ENCODE data around the gene PTBP1.
"Not testable (repeated sequence)": the region's sequence is repeated elsewhere in the genome, so short reads cannot be mapped to it uniquely, and the experiment has no call there.

Gene PTBP1

DNA sequence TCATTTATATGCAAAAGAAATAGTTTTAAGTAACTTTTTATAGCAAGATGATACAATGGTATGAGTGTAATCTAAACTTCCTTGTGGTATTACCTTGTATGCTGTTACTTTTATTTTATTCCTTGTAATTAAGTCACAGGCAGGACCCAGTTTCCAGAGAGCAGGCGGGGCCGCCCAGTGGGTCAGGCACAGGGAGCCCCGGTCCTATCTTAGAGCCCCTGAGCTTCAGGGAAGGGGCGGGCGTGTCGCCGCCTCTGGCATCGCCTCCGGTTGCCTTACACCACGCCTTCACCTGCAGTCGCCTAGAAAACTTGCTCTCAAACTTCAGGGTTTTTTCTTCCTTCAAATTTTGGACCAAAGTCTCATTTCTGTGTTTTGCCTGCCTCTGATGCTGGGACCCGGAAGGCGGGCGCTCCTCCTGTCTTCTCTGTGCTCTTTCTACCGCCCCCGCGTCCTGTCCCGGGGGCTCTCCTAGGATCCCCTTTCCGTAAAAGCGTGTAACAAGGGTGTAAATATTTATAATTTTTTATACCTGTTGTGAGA lies 14.3 kb downstream of the PTBP1 start:
- no peak for DNase-seq

DNA sequence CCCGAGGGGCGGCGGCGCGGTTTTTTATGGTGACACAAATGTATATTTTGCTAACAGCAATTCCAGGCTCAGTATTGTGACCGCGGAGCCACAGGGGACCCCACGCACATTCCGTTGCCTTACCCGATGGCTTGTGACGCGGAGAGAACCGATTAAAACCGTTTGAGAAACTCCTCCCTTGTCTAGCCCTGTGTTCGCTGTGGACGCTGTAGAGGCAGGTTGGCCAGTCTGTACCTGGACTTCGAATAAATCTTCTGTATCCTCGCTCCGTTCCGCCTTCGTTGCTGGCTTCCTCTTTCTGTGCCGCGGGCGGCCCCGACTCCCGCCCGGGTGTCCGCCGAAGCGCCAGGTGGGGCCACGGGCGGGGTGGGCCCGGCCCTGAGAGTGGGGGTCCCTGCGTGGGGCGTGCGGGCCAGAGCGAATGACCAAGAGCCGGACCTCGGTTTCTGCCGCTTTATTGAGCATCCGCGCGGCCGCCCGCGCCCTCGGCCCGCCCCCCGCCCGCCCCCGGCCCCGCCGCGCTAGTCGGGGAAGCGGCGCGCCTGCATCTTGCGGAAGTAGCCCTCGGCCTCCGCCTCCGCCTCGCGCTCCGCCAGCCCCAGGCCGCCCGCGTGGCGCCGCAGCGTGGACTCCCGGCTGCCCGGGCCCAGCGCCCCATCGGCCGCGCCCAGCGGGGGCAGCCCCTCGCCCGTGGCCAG lies 14.9 kb downstream of the PTBP1 start:
- no peak for DNase-seq

DNA sequence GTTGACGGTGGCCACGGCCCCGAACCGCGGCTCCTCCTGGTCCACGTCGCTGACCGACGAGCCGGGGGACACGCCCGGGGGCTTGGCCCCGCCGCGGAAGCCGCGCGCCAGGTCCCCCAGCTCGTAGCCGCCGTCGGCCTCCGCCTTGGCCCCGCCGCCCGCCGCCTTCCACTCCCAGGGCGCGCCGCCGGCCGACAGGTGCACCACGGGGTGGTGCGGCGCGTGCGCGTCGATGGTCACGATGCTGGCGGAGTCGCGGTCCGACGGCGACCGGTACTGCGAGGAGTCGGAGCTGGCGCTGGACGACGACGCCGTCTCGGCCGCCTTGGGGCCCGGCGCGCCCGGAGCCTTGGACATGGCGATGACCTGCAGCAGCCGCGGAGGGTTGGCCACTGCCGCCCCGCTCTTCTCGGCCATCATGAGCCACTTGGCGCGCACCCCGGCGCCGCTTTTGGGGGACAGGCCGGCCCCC lies 15.5 kb downstream of the PTBP1 start:
- no peak for DNase-seq

DNA sequence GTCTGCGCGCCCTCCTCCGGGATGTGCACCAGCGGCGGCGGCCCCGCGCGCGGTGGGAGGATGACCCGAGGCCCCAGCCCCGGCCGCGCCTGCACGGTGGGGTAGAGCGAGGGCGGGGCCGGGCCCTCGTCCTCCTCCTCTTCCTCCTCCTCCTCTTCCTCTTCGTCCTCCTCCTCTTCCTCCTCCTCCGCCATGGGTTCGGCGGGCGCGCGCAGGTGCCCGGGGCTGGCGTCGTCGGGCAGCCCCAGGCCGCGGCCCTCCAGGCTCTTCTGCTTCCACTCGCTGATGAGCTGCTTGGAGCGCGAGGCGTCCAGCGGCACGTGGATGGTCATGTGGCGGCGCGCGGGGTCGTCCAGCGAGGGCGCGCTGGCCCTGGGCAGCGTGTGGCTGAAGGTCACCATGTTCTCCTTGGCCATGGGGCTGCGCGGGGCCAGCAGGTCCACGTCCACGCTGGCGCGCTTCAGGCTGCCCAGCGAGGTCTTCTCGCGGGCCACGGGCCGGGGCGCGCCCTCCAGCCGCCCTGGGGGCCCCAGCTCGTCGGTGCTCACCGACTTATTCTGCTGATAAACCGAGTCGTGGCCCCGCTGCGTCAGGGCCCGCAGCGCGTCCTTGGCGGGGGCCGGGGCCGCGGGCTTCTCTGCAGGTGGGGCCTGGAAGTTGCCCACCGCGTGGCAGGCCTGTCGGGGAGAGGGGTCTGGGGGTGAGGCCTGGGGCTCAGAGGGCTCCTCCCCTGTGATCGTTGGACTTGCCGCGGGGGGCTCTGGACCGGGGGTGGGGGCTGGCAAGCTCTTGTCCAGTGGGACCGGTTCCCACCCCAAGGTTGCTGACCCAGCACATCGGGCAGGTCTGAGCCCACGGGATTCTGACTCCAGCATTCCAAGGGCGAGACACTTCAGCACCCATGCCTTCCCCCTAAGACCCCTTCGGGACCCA lies 16.2 kb downstream of the PTBP1 start:
- no peak for DNase-seq

DNA sequence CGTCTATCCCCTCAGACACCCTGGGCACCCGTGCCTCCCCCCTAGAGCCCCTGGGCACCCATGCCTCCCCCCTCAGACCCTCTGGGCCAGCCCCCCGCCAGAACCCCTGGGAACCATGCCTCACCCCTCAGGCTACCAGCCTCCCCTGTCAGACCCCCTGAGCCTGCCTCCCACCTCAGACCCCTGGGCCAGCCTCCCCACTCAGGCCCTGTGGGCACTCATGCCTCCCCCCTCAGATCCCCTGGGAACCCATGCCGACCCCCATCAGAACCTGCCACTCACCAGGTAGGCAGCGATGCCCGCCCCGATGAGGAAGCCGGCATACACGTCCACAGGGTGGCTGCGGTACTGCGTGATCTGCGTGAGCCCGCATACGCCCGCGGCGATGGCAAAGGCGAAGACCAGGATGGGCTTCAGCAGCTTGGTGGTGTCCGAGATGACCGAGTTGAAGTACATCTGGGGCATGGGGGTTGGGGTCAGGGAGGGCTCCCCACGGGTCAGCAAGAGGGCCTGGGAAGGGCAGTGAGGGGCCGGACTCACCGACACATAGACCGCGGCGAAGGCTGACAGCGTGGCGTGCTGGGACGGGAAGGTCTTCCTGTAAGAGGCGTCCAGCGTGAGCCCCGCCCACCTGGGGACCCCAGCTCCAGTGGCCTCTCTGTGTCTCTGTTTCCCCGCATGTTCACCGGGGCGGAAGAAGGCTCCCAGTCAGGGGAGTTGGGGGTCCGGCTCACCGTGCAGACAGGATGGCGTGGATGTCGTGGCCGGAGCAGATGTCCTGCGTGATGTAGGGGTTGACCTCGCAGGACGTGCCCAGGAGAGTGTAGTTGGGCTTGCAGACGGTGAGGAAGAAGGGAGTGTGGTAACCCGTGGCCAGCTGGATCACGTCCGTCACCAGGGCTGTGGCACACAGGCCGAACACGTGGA lies 17.2 kb downstream of the PTBP1 start:
- DNase-seq, result no peak

DNA sequence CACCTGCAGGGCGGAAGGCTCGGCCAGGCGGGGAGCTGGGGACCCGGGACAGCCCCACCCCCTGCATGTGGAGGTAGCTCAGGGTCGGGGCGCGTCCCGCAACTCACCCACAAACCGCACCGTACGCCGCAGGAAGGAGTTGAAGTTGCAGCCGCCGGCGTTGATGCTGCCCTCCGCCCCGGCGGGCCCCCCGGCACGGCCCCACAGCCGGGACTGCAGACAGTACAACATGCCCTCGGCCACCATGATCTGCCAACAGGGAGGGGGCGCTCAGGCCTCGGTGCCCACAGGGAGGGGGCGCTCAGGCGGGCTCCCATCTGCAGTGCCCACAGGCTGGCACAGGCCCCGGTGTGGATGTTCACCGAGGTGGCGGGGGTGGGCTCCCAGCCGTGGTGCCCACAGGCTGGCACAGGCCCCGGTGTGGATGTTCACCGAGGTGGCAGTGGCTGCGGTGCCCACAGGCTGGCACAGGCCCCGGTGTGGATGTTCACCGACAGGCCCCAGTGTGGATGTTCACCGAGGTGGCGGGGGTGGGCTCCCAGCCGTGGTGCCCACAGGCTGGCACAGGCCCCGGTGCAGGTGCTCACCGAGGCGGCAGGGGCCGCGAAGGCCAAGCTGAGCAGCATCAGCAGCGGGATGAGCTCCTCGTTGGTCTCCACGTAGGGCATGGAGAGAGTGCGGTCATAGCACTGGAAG lies 18.0 kb downstream of the PTBP1 start:
- no peak for DNase-seq

DNA sequence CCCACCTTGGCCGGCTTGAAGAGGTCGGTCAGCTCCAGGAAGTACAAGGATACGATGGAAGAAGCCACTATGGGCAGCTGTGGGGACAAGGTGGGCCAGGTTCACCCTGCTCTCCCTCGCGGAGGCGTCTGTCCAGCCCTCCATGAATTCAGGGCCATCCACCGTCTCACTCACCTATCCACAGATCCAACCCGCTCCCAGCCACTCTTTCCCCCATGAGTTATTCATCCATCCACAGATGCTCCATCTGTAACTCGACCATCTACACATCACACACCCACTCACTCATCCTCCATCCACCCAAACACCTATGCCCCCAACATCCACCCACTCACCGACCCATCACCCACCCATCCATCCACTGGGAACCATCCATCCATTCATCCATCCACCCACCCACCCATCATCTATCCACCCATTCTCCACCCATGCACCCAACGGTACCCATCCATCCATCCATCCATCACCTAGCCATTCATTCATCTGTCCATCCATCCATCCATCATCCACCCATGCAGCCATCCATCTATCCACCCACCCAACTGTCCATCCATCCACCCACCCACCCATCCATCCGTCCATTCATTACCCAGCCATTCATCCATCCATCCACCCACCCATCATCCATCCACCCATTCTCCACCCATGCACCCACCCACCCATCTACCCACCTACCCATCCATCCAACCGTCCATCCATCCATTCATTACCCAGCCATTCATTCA lies 18.7 kb downstream of the PTBP1 start:
- no peak for DNase-seq

DNA sequence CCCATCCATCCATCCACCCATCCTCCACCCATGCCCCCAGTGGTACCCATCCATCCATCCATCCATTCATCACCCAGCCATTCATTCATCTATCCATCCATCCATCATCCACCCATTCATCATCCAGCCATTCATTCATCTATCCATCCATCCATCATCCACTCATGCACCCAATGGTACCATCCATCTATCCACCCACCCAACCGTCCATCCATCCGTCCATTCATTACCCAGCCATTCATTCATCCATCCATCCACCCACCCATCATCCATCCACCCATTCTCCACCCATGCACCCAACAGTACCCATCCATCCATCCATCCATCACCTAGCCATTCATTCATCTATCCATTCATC lies 19.2 kb downstream of the PTBP1 start:
- DNase-seq, result no peak

DNA sequence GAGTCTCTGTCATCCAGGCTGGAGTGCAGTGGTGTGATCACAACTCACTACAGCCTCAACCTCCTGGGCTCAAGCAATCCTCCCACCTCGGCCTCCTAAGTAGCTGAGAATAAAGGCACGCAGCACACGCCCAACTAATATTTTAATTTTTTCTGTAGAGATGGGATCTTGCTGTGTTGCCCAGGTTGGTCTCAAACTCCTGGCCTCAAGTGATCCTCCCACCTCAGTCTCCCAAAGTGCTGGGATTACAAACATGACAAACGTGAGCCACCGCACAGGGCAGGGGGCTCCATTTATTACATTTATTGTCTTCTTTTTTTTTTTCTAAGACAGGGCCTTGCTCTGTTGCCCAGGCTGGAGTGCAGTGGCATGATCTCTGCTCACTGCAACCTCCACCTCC lies 23.0 kb downstream of the PTBP1 start:
- DNase-seq, result not testable (repeated sequence)

DNA sequence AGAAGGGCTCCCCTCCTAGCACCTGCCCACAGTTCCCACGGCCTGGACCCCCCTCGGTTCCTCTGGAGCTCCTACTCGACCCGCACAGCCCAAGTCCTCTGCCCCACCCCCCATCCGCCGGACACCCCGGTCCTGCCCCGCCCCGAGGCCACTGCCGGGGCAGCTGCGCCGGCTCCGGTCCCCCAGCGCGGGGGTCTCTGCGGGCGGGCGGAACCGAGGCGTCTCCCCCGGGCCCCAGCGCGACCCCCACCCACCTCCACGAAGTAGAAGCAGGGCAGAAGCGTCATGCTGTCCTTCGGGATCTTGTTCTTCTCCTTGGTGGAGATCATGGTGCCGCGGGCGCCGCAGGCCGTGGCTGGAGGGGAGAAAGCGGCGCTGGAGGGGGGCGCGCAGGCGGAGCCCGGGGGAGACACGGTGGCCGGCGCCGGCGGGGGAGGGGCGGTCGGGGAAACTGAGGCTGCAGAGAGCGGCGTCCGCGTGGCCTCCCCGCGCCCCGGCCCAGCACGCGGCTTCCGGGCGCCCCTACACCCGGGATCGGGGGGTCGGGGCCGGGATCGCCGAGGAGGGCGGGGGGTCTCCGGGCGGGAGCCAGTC lies 24.1 kb downstream of the PTBP1 start:
- no peak for DNase-seq

DNA sequence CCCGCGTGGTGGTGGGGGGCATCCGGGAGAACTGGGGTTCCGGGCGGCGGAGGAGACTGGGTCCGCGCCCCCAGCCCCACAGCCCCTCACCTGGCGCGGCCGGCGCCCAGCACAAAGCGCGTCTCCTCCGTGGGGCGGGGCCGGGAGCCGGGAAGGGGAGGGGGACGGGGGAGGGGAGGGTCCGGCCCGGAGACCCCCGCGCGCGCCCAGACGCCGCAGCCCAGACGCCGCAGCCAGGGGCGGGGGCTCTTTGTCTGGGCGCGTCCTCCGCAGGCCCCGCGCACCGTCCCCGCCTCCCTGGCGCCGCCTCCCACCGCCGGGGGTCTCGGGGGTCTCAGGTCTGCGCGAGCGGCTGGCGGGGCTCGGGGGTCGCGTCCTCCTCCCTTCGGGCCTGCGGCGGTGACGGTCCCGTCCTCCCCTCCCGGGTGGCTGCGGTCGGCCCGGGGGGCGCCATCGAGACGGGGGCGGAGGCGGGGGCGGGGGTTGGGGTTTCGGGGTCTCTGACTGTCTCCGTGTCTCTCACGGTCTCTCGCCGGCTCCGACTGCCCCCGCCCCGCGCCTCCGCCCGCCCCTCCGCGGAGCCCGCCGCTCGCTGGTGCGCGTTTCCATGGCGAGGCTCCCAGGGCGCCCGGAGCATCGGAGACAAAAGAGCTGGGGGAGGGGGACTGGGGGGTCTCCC lies 24.7 kb downstream of the PTBP1 start, which contains the start of gene PLPPR3:
Gene PLPPR3 (minus strand): TSS at position 131 of the 679 bp plus-strand sequence. CDS start 396 bp downstream, outside the sequence.
- DNase-seq, result no peak

DNA sequence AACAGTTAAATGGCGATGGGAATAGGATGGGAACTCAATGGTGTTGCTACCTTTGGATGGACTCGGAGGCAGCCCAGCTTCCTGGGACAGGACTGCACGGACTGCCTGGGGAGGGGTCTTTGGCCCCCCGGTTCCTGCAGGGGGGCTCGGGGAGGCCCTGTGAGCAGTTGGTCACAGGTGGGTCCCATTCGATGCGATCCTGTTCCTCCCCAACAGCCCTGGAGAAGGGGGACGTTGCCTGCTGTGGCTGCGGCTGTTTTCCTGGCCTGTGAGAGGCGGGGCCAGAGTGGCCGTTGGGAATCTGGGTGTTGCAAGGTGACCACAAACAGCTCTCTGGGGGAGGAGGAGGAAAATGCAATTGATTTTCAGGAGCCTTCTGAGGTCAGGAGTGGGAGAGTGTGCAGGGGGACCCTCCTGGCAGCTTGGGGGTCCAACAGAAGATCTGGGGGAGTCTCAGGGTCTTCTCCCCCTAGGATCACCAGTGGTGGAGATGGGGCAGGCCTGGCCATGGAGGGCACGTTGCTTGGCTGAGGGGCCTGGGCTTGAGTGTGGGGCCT lies 26.4 kb downstream of the PTBP1 start:
- no peak for DNase-seq

DNA sequence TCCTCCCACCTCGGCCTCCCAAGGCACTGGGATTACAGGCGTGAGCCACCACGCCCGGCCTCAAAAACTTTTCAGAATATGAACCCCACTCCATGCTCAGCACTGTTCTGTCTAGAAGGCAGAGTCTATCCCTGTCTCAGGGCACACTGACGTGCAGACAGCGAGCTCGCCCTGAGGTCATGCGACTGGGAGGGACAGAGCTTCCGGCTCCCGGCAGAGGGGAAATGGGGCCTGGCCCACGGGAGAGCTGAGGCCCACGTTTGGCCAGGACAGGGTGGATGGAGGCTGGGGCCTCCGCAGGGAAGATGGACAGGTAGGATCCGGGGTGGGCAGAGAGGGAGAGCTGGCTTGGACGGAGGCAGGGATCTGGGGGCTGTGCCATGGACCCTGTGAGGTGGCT lies 27.6 kb downstream of the PTBP1 start:
- no peak for DNase-seq

DNA sequence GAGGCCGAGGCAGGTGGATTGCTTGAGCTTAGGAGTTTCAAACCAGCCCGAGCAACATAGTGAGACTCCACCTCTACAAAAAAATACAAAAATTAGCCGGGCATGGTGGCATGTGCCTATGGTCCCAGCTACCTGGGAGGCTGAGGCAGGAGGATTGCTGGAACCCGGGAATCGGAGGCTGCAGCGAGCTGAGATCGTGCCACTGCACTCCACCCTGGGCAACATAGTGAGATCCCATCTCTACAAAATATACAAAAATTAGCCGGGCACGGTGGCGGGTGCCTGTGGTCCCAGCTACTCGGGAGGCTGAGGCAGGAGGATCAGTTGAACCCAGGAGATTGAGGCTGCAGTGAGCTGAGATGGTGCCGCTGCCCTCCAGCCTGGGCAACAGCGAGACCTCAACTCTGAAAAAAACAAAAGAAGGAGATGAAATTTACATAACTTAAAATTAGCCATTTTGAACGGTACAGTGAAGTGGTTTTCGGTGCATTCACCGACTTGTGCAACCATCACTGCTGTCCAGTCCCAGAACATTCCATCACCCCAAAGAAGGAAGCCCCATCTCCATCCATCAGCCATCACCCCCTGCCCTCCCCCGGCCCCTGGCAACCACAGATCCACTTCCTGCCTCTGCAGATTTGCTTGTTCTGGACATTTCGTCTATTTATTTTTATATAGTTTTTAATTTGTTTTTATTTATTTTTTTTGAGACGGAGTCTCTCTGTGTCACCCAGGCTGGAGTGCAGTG lies 28.8 kb downstream of the PTBP1 start:
- no peak for DNase-seq

DNA sequence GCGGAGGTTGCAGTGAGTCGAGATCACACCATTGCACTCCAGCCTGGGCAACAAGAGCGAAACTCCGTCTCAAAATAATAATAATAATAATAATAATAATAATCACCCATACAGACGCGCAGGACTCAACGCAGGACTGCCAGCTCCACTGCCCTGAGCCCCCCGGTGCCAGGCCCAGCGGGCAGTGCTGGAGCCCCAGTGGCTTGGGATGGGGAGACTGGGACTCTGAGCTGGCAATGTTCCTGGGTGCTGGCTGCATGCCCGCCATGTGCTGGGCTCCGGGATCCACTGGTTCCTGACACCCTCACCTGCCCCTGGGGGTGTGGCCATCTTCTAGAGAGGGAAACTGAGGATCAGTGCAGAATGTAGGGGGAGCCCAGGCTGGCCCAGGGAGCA lies 30.1 kb downstream of the PTBP1 start:
- no peak for DNase-seq

DNA sequence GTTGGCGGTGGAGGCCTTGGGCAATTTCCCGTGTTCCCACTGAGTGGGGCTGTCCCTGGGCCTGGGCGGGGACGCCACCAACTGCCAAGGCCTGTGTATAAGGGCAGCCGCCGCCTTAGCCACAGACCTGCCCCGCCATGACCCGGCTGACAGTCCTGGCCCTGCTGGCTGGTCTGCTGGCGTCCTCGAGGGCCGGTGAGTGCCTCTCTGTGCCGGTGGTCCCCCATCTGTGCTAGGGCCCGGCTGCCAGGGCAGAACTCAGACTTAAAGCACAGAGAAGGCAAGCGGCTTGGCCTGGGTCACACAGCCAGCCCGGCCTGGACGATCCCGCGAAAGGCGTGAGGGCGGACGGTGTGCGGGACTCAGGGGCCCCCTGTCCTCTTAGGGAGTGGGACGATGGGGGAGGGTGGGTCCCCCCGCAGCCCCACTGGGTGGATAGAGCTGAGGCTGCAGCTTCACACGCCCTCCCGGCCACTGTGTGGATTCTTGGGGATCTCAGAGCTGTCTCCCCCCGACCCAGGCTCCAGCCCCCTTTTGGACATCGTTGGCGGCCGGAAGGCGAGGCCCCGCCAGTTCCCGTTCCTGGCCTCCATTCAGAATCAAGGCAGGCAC lies 30.6 kb downstream of the PTBP1 start, which contains the start of gene AZU1:
Gene AZU1 (plus strand): TSS at position 128 of the 612 bp plus-strand sequence. CDS start 10 bp downstream, at position 138.
- DNase-seq, result no peak

DNA sequence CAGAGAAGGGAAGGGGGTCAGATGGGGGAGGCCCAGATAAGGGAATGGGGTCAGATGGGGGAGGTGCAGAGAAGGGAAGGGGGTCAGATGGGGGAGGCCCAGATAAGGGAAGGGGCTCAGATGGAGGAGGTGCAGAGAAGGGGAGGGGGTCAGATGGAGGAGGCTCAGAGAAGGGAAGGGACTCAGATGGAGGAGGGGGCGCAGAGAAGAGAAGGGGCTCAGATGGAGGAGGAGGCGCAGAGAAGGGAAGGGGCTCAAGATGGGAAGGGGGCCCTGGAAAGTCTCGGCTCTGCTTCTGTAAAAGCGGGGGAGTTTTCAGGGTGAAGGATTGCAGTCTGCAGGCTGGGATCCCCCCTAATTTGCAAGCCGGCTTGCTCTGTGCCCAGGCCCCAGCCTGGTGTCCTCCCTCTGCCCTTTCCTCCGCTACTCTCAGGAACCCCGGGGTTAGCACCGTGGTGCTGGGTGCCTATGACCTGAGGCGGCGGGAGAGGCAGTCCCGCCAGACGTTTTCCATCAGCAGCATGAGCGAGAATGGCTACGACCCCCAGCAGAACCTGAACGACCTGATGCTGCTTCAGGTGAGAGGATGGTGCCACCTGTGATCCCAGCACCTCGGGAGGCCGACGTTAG lies 32.0 kb downstream of the PTBP1 start:
- DNase-seq, result no peak

Data from activated CD8-positive, alpha-beta memory T cell treated with anti-CD3 and anti-CD28 coated beads for 24 hours (primary cell).